Articular chondrocyte of knee joint (primary cell): ENCODE measurements around the gene TBCEL. TPM values are rescaled to one million over a fixed set of nuclear protein-coding genes. Genes with fewer than 3 reads are reported as not detected.

ENCODE experiments used
- total RNA-seq: library from RNA; depleted of rRNA; stranded (reverse); fragments of >200 nt; gene quantifications from 2 replicates; pipeline ENCODE4 v1.2.3, GENCODE V29; 2012

TBCEL gene
- total RNA-seq: 41.2 and 46.2 TPM in 2 replicates

GRCh38 chr11:121023848-121024751 is at the start of gene TBCEL:
Gene TBCEL (plus strand): TSS chr11:121024102. CDS start chr11:121045691, 21,589 bp downstream.

GRCh38 chr11:121100943-121101342 is 77.0 kb downstream of the TBCEL start, which contains the start of gene TECTA:
Gene TECTA (plus strand): TSS chr11:121101243. CDS start chr11:121102666, 1,423 bp downstream.

Other genes starting within 250 kb of the TBCEL start
- gene TECTA, start 77.1 kb downstream of the TBCEL start, total RNA-seq: 0.86 and 1.3 TPM in 2 replicates